Adrenal gland (tissue), 12 donors: ENCODE data around the gene CSH1. TPM values are rescaled to one million over a fixed set of nuclear protein-coding genes. Genes with fewer than 3 reads are reported as not detected.
A peak's percentile ranks its signal among the peaks of the same experiment; 100 is the strongest.
"Not testable (repeated sequence)": the region's sequence is repeated elsewhere in the genome, so short reads cannot be mapped to it uniquely, and the experiment has no call there.

Experiments used
- DNase-seq, 7 donors: peaks; one replicate each; pipeline ENCODE4 v3.0.0-alpha.2; 2019 to 2020
- H3K27ac ChIP-seq, 5 donors: fragments of 200-600 bp; sonication (generic) in 4 of 5; 1 replicate in 3 of 5; 2 replicates in 2 of 5; pipeline versions ENCODE4 v1.5.1 to v1.8.0; 2016 to 2020; ENCODE audit warnings: mild to moderate bottlenecking in 1 of 5
- H3K27me3 ChIP-seq: fragments of 200-600 bp; 2 replicates; pipeline ENCODE4 v1.8.0; 2021
- H3K36me3 ChIP-seq, 2 donors: fragments of 200-600 bp; replicated peaks in 1 of 2; 1 replicate in 1 of 2; 2 replicates in 1 of 2; pipeline versions ENCODE4 v1.5.1 to v1.8.0; 2018 to 2022
- H3K4me1 ChIP-seq, 2 donors: fragments of 200-600 bp; replicated peaks in 1 of 2; 1 replicate in 1 of 2; 2 replicates in 1 of 2; pipeline versions ENCODE4 v1.5.1 to v1.8.0; 2018 to 2021
- H3K4me3 ChIP-seq, 4 donors: fragments of 200-600 bp; sonication (generic) in 3 of 4; one replicate each; pipeline ENCODE4 v1.5.1; 2016 to 2018
- H3K9me3 ChIP-seq, 3 donors: fragments of 200-600 bp; sonication (generic) in 1 of 3; replicated peaks in 1 of 3; 1 replicate in 2 of 3; 2 replicates in 1 of 3; pipeline versions ENCODE4 v1.5.1 to v1.8.0; 2016 to 2021
- POLR2A ChIP-seq, 2 donors: fragments of 450-650 bp; IDR thresholded peaks; one replicate each; pipeline ENCODE4 v1.6.1; 2017; ENCODE audit warnings: antibody characterized with exemption in 2 of 2, mild to moderate bottlenecking in 2 of 2, moderate library complexity in 1 of 2
- WGBS, 4 donors: extraction: QIAGEN DNeasy Blood & Tissue Kit in 2 of 4; methylation state at CpG; one replicate each; pipeline versions ENCODE4 v1.1.5 to v1.1.7; 2013 to 2017; 5-methylcytosine and 5-hydroxymethylcytosine counted together
- intact Hi-C, 2 donors: fragments of 100-400 bp; cut with DNase I; formaldehyde crosslinking; loops; one replicate each; pipeline versions ENCODE4 v1.14.1 to v1.15.0; 2022 to 2023
- polyA plus RNA-seq, 3 donors: library from polyadenylated mRNA; stranded (reverse); fragments of 200-250 nt in 2 of 3; fragments of 350-450 nt in 1 of 3; fragmentation: Illumina TruSeq in 1 of 3; extraction: RNeasy Lipid Tissue Mini Kit (QIAGEN cat#74804) in 1 of 3; gene quantifications; one replicate each; pipeline ENCODE4 v1.2.3, GENCODE V29; 2013 to 2014
- total RNA-seq, 9 donors: library from RNA; depleted of rRNA in 4 of 9; stranded (reverse); fragments of >200 nt in 4 of 9; fragments of 120-200 nt in 1 of 9; fragmentation: NEBNext Ultra II Directional in 1 of 9; extraction: Animal tissue kit (Norgen Biotek cat#: 25700) in 1 of 9; gene quantifications; one replicate each; pipeline versions ENCODE4 v1.1.0 to v1.2.4, GENCODE V29; 2013 to 2023
- TF ChIP-seq, protein P1 (sequence below), 6 experiments: fragments of 450-650 bp in 4 of 6; fragments of 200-600 bp in 2 of 6; sonication (generic) in 1 of 6; IDR thresholded peaks; 1 replicate in 5 of 6; 2 replicates in 1 of 6; pipeline versions ENCODE4 v1.5.1 to v1.8.0; 2016 to 2021; ENCODE audit warnings: antibody characterized with exemption in 6 of 6, mild to moderate bottlenecking in 2 of 6, moderate library complexity in 1 of 6
- donor health status: healthy with polysubstance abuse.
- donor health status: Bipolar disorder and iron deficiency.
- donor health status: DM: yes; HTN: yes; CAD: no.
- donor health status: DM: no; HTN: no; CAD: no.
- donor health status: DM: no; HTN: no; CAD: no.
- donor health status: DM: yes; HTN: yes; CAD: no.

The CSH1 gene
- total and polyA plus RNA-seq, 12 donors: 1.4 TPM; not detected in 11

- 23 to 34% (median 29%) methylated on average over 13 of the region's 13 CpGs for WGBS, 4 donors
- peak in 5 of 7 donors; percentile 24 to 47 (median 41) for DNase-seq
- intact Hi-C loops: not testable (repeated sequence)
These were observed 7.1 kb downstream of the CSH1 start for GRCh38 chr17:63889026-63889848.

DNA sequence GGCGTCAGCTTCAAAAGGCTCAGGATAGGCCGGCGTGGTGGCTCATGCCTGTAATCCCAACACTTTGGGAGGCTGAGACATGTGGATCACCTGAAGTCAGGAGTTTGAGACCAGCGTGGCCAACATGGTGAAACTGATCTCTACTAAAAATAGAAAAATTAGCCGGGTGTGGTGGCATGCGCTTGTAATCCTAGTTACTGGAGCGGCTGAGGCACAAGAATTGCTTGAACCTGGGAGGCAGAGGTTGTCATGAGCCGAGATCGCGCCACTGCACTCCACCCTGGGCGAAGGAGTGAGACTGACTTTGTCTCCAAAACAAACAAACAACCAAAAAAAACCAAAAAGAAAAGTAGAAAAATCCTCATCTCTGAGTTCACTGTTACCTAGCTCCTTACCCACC, 11.3 kb downstream of the CSH1 start:
- intact Hi-C loops, H3K27ac ChIP-seq, H3K27me3 ChIP-seq, H3K36me3 ChIP-seq, H3K4me3 ChIP-seq, H3K9me3 ChIP-seq, H3K4me1 ChIP-seq: not testable (repeated sequence)
- WGBS, 4 donors: 90 to 91% (median 91%) methylated on average over 8 to 11 of the region's 11 CpGs
- DNase-seq: peak in 1 of 7 donors; percentile 35

More at GRCh38 chr17:63889026-63889848, 7.1 kb downstream of the CSH1 start:
- H3K9me3 ChIP-seq, H3K4me1 ChIP-seq, H3K27me3 ChIP-seq, H3K36me3 ChIP-seq, H3K27ac ChIP-seq, H3K4me3 ChIP-seq: not testable (repeated sequence)
- TF ChIP-seq, protein P1, sequence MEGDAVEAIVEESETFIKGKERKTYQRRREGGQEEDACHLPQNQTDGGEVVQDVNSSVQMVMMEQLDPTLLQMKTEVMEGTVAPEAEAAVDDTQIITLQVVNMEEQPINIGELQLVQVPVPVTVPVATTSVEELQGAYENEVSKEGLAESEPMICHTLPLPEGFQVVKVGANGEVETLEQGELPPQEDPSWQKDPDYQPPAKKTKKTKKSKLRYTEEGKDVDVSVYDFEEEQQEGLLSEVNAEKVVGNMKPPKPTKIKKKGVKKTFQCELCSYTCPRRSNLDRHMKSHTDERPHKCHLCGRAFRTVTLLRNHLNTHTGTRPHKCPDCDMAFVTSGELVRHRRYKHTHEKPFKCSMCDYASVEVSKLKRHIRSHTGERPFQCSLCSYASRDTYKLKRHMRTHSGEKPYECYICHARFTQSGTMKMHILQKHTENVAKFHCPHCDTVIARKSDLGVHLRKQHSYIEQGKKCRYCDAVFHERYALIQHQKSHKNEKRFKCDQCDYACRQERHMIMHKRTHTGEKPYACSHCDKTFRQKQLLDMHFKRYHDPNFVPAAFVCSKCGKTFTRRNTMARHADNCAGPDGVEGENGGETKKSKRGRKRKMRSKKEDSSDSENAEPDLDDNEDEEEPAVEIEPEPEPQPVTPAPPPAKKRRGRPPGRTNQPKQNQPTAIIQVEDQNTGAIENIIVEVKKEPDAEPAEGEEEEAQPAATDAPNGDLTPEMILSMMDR (IDR thresholded peaks at IDR 0.05): peak; percentile 20 to 42 (median 34)

DNA sequence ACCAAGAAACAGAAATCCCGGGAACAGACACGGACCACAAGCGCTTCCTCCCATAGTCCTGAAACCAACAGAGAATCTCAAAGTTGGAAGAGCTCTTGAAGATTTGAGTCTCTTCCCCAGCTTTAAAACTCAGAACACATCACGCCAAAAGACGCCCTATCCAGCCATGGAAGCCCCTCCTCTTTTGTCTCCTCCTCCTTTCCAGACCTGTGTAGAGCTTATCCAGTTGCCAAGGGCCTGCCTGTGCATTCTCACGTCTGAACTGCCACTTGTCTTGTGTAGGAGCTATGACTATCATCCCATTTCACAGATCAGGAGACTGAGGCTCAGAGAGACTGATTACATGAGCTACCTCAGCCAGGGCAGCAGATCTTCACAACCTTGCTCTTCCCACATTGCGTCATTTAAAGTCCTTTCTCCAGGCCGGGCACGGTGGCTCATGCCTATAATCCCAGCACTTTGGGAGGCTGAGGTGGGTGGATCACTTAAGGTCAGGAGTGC, 13.7 kb downstream of the CSH1 start:
- intact Hi-C loops: not testable (repeated sequence)

DNA sequence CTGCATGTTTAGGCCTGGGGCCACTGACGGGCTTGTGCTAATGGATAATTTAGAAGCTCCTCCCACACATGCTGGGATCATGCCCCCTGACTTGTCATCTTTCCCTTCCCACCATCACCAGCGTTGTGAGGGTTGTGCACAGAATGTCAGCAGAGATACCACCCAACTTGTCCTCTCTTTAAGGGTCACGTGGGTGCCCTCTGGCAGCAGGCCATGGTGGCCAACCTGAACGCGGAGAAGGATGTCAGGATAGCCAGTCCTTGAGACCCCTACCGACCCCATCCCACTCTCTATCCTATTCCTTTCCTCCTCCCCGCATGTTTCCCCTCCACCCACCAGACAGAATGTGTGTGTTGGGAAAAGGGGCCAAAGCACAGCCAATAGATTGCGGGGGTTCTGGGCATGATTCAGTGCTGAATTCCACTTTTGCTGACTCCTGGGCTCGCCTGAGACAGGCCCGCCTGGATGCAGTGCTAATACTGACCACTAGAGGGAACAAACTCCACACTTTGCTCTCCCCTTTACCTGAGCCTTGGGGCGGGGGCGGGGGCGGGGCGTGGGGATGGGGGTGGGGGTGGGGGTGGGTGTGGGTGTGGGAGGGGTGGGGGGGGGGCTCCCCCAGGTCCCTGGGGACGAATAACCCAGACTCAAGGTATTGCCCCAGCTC, 14.3 kb downstream of the CSH1 start, which contains the start of gene GH2:
Gene GH2 (minus strand): TSS at position 10 of the 667 bp plus-strand sequence. CDS start 143 bp downstream, outside the sequence.
- intact Hi-C loops: no loop called here
- peak; percentile 43 to 74 (median 54) for DNase-seq
- H3K4me1 ChIP-seq: no peaks in the 10 kb centered on the region
- TF ChIP-seq POLR2A (IDR thresholded peaks at IDR 0.05): no peak
- TF ChIP-seq, protein P1 (IDR thresholded peaks at IDR 0.05): peak; percentile 34 to 57 (median 44)
- no peaks in the 10 kb centered on the region for H3K27me3 ChIP-seq
- 34 to 53% (median 41%) methylated on average over 10 to 15 of the region's 15 CpGs for WGBS, 4 donors
- no peaks in the 10 kb centered on the region for H3K36me3 ChIP-seq
- H3K9me3 ChIP-seq: no peaks in the 10 kb centered on the region
- no peak within 1 kb of the TSS for H3K4me3 ChIP-seq
- H3K27ac ChIP-seq: no peak within 1 kb of the TSS

More for the DNA sequence above, 13.7 kb downstream of the CSH1 start:
- not testable (repeated sequence) for H3K4me1 ChIP-seq, H3K36me3 ChIP-seq, H3K27me3 ChIP-seq, H3K27ac ChIP-seq, H3K4me3 ChIP-seq, H3K9me3 ChIP-seq, DNase-seq
- 63 to 79% (median 74%) methylated on average over 9 of the region's 9 CpGs for WGBS, 4 donors

GRCh38 chr17:63881337-63881736, 15.0 kb downstream of the CSH1 start:
- DNase-seq, H3K36me3 ChIP-seq, H3K4me1 ChIP-seq, intact Hi-C loops, H3K27me3 ChIP-seq, H3K9me3 ChIP-seq, H3K27ac ChIP-seq, H3K4me3 ChIP-seq: not testable (repeated sequence)
- WGBS, 4 donors: 72 to 79% (median 76%) methylated on average over 11 of the region's 11 CpGs
